CD8-positive, alpha-beta memory T cell (primary cell): ENCODE measurements around the gene TFAM. TPM values are rescaled to one million over a fixed set of nuclear protein-coding genes. Genes with fewer than 3 reads are reported as not detected.

Experiments
- CTCF ChIA-PET: fragments of 350-600 bp; sonication (Branson Sonifier 250); formaldehyde crosslinking; loops from one replicate; lab custom pipeline; 2021; ENCODE audit warnings: antibody characterized with exemption; lab: Charles Lee
- POLR2A ChIA-PET: fragments of 350-600 bp; sonication (Branson Sonifier 250); formaldehyde crosslinking; loops from one replicate; lab custom pipeline; 2021; ENCODE audit warnings: antibody characterized with exemption; lab: Charles Lee
- DNase-seq, 5 donors: peaks; one replicate each; pipeline versions ENCODE4 v3.0.0 to v3.0.0-alpha.2; 2020 to 2022; ENCODE audit warnings: mixed read lengths in 1 of 5
- H3K27ac ChIP-seq: one replicate; pipeline ENCODE4 v1.7.0; 2013; ENCODE audit warnings: low read depth, mild to moderate bottlenecking, low read length, moderate library complexity
- H3K27me3 ChIP-seq: 2 replicates; pipeline ENCODE4 v1.7.0; 2013; ENCODE audit warnings: low read length, mild to moderate bottlenecking; ENCODE audit not compliant: insufficient read depth, poor library complexity, severe bottlenecking
- H3K36me3 ChIP-seq: 2 replicates; pipeline ENCODE4 v1.7.0; 2013; ENCODE audit warnings: mild to moderate bottlenecking, low read length, moderate library complexity; ENCODE audit not compliant: insufficient read depth
- H3K4me1 ChIP-seq: 2 replicates; pipeline ENCODE4 v1.7.0; 2013; ENCODE audit warnings: mild to moderate bottlenecking, low read length, moderate library complexity; ENCODE audit not compliant: insufficient read depth
- H3K4me3 ChIP-seq: 2 replicates; pipeline ENCODE4 v1.7.0; 2013; ENCODE audit warnings: mild to moderate bottlenecking, low read length
- H3K9me3 ChIP-seq: 2 replicates; pipeline ENCODE4 v1.7.0; 2013; ENCODE audit warnings: mild to moderate bottlenecking, low read length
- H3K27ac Mint-ChIP-seq, 8 donors: one replicate each; pipeline ENCODE4 v1.8.0; 2020 to 2021; ENCODE audit warnings: mixed read lengths in 8 of 8, mild to moderate bottlenecking in 6 of 8, inconsistent platforms in 3 of 8, moderate library complexity in 3 of 8
- H3K27me3 Mint-ChIP-seq, 2 donors: one replicate each; pipeline ENCODE4 v1.8.0; 2020 to 2021; ENCODE audit warnings: mixed read lengths in 2 of 2, mild to moderate bottlenecking in 1 of 2, moderate library complexity in 1 of 2
- H3K36me3 Mint-ChIP-seq, 3 donors: one replicate each; pipeline ENCODE4 v1.8.0; 2020 to 2021; ENCODE audit warnings: mixed read lengths in 3 of 3, inconsistent platforms in 1 of 3, mild to moderate bottlenecking in 1 of 3
- H3K4me1 Mint-ChIP-seq, 3 donors: one replicate each; pipeline ENCODE4 v1.8.0; 2020 to 2021; ENCODE audit warnings: mixed read lengths in 3 of 3, inconsistent platforms in 1 of 3, mild to moderate bottlenecking in 1 of 3
- H3K4me3 Mint-ChIP-seq, 7 donors: one replicate each; pipeline ENCODE4 v1.8.0; 2020 to 2021; ENCODE audit warnings: mixed read lengths in 7 of 7, mild to moderate bottlenecking in 6 of 7, moderate library complexity in 4 of 7, inconsistent platforms in 2 of 7
- H3K9me3 Mint-ChIP-seq, 5 donors: one replicate each; pipeline ENCODE4 v1.8.0; 2020 to 2022; ENCODE audit warnings: mixed read lengths in 5 of 5, mild to moderate bottlenecking in 3 of 5, moderate library complexity in 2 of 5, inconsistent platforms in 1 of 5
- polyA plus RNA-seq: library from polyadenylated mRNA; unstranded; fragments of 300-500 nt; fragmentation: Illumina TruSeq; gene quantifications from one replicate; pipeline ENCODE4 v1.2.3, GENCODE V29; 2021
- total RNA-seq, 2 experiments: library from RNA; stranded (reverse); gene quantifications; one replicate each; pipeline ENCODE4 v1.2.3, GENCODE V29; 2021

The TFAM gene
- total and polyA plus RNA-seq, 3 experiments from 2014 or later: 50.6 to 136 (median 124) TPM

DNA sequence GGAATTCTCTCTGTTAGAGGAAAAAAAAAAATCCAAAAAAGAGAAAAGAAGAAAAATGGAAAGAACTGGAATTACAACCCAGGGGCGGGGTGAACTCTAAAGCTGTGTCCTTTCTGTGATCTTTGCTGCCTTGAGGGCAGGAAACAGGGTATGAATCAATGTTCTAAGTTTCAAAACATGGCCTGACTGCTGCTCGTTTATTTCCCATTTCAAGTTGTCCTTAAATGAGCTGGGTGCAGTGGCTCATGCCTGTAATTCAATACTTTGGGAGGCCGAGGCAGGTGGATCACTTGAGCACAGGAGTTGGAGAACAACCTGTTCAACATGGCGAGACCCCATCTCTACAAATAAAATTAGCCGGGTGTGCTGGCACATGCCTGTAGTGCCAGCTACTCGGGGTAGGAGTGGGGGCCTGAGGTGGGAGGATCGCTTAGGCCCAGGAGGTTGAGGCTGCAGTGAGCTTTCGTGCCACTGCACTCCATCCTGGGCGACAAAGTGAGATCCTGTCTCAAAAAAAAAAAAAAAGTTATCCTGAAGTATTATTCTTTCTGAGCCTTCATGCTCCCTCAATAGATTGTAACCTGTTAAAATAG lies 24.7 kb upstream of the TFAM start:
- no peak overlapping the region for H3K27ac ChIP-seq
- Mint-ChIP-seq H3K4me3 (no peak overlapping the region), H3K4me1 (peaks cover 17 to 39% (median 38%) of the 10 kb centered on the region in 3 donors), H3K9me3 (no peaks in the 10 kb centered on the region), H3K27ac (peak overlapping the region in 1 of 8 donors; percentile 3), H3K27me3 (peaks cover 0 to 1% of the 10 kb centered on the region in 2 donors), H3K36me3 (peaks cover 3 to 33% (median 14%) of the 10 kb centered on the region in 3 donors)
- H3K36me3 ChIP-seq: no peaks in the 10 kb centered on the region
- H3K4me1 ChIP-seq: peaks cover 11% of the 10 kb centered on the region
- ChIA-PET POLR2A (no interaction called here), CTCF (interaction anchor here (0.9 kb wide), 1 partner anchor 24 kb away, joined by 3 read pairs; the partner anchor contains the start of gene TFAM)
- H3K4me3 ChIP-seq: no peak overlapping the region
- DNase-seq: no peak
- H3K9me3 ChIP-seq: no peaks in the 10 kb centered on the region
- no peaks in the 10 kb centered on the region for H3K27me3 ChIP-seq

DNA sequence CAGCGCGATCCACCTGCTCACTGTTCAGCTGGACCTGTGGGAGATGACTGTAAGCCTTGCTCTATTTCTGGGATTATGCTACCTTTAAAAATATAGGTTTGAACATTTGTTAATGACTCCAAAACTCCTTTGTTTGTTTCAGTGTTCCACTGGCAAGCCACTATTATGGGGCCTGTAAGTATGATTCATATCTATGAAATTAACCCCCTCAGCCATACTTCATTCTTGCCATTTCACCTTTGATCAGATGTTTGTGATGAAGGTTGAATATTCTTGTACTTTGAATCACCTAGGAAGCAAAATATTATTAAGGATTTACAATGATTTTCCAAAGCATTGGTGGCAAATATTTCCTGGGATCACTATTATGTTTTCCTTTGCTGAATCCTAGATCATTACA lies 23.9 kb upstream of the TFAM start:
- H3K27me3 Mint-ChIP-seq: peaks cover 0 to 1% of the 10 kb centered on the region in 2 donors
- peaks cover 11% of the 10 kb centered on the region for H3K4me1 ChIP-seq
- no peak overlapping the region for H3K27ac ChIP-seq
- CTCF ChIA-PET: interaction anchor here (0.9 kb wide), 1 partner anchor 24 kb away, joined by 3 read pairs; the partner anchor contains the start of gene TFAM
- peak overlapping the region in 1 of 8 donors; percentile 8 for H3K27ac Mint-ChIP-seq
- no peaks in the 10 kb centered on the region for H3K9me3 Mint-ChIP-seq
- no peak for DNase-seq
- no peaks in the 10 kb centered on the region for H3K27me3 ChIP-seq
- H3K4me3 ChIP-seq: no peak overlapping the region
- no peaks in the 10 kb centered on the region for H3K9me3 ChIP-seq
- POLR2A ChIA-PET: no interaction called here
- no peak overlapping the region for H3K4me3 Mint-ChIP-seq
- peaks cover 3 to 34% (median 14%) of the 10 kb centered on the region in 3 donors for H3K36me3 Mint-ChIP-seq
- H3K4me1 Mint-ChIP-seq: peaks cover 17 to 33% (median 32%) of the 10 kb centered on the region in 3 donors
- no peaks in the 10 kb centered on the region for H3K36me3 ChIP-seq

DNA sequence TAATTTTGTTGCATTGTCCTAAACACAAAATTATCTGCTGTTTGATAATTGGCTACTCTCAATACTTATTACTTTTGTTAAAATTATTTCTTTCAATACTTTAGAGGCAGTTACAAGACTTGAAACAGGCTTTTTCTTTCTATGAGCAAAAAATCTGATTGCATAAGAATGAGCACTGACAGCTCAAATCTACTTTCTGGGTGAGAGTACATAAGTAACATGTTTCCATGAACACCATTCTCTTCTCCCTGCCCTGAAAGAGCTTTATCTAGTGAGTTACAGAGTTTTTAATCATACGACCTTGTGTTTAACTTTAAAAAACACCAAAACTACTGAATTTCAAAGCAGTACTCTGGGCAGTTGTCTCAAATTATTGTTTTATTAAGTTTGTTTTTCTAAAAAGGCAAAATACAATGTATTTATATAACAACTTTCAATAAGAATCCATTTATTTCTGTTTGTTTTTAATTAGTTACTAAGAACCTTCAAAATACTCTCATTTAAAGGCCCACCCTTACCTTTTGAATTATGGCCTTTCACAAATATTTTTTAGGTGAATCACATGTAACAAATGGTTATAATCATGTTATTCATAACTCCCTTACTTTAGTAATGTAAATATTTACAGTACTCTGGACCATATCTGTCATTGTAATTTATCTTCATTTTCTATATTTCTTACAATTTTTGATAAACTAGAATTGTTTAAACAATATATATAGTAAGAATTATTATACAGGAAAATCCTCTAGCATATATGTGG lies 23.0 kb upstream of the TFAM start:
- ChIA-PET POLR2A (no interaction called here), CTCF (no interaction called here)
- Histone ChIP-seq H3K9me3 (no peaks in the 10 kb centered on the region), H3K4me3 (no peak overlapping the region), H3K27ac (no peak overlapping the region), H3K36me3 (no peaks in the 10 kb centered on the region), H3K27me3 (no peaks in the 10 kb centered on the region), H3K4me1 (peaks cover 11% of the 10 kb centered on the region)
- no peak overlapping the region for H3K27ac Mint-ChIP-seq
- H3K27me3 Mint-ChIP-seq: peaks cover 0 to 1% of the 10 kb centered on the region in 2 donors
- H3K4me3 Mint-ChIP-seq: no peak overlapping the region
- peaks cover 14 to 24% (median 24%) of the 10 kb centered on the region in 3 donors for H3K4me1 Mint-ChIP-seq
- H3K9me3 Mint-ChIP-seq: no peaks in the 10 kb centered on the region
- no peak for DNase-seq
- peaks cover 3 to 36% (median 14%) of the 10 kb centered on the region in 3 donors for H3K36me3 Mint-ChIP-seq

DNA sequence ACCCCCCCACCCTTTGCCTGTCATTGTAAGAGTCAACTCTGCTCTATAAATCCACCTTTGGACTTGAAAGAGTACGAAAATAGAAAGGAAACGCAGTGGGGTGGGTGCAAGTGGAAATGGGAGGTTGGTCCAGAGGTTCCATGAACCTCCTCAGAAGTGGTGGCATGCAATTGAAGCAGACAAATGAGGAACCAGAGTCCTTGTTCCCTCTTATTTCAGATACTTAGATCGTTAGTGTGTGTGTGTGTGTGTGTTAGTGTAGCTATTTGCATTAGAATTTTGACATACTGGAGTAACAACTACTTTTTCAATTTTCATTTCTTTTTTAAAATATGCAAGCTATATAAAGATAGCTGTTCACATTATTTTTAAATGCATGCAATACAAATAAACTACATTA lies 18.1 kb upstream of the TFAM start:
- POLR2A ChIA-PET: no interaction called here
- H3K27me3 Mint-ChIP-seq: peaks cover 0 to 1% of the 10 kb centered on the region in 2 donors

DNA sequence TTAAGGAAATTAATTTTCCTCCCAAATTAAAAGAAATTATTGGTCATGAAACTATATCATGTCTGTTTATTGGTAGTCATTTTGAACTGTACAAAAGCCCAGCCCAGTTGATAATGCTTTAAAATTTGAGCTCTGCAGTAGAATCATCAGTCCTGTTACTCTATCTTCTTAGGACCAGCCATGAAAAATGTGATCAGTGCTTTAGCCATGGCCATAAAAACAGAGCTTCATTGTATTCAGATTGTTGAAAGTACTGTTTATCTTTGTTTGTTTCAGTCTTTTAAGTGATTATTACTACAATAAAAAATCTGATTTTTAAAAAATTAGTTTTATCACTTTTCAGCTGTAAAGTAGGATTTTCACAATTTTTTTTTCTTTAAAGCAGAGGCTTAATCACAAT lies 13.7 kb upstream of the TFAM start:
- Mint-ChIP-seq H3K36me3 (peaks cover 0 to 4% (median 0%) of the 10 kb centered on the region in 3 donors), H3K4me1 (no peaks in the 10 kb centered on the region), H3K9me3 (no peaks in the 10 kb centered on the region), H3K27ac (no peak overlapping the region), H3K27me3 (no peaks in the 10 kb centered on the region), H3K4me3 (no peak overlapping the region)
- POLR2A ChIA-PET: no interaction called here
- H3K4me3 ChIP-seq: no peak overlapping the region
- H3K9me3 ChIP-seq: no peaks in the 10 kb centered on the region
- DNase-seq: no peak
- H3K36me3 ChIP-seq: no peaks in the 10 kb centered on the region
- no peaks in the 10 kb centered on the region for H3K4me1 ChIP-seq
- H3K27ac ChIP-seq: no peak overlapping the region
- no peaks in the 10 kb centered on the region for H3K27me3 ChIP-seq
- CTCF ChIA-PET: no interaction called here

More for the DNA sequence above, 18.1 kb upstream of the TFAM start:
- CTCF ChIA-PET: no interaction called here
- no peaks in the 10 kb centered on the region for H3K9me3 Mint-ChIP-seq
- Histone ChIP-seq H3K4me1 (no peaks in the 10 kb centered on the region), H3K9me3 (no peaks in the 10 kb centered on the region), H3K36me3 (no peaks in the 10 kb centered on the region), H3K27me3 (no peaks in the 10 kb centered on the region), H3K27ac (no peak overlapping the region), H3K4me3 (no peak overlapping the region)
- peaks cover 3 to 29% (median 13%) of the 10 kb centered on the region in 3 donors for H3K36me3 Mint-ChIP-seq
- no peak for DNase-seq
- no peak overlapping the region for H3K4me3 Mint-ChIP-seq
- H3K27ac Mint-ChIP-seq: peak overlapping the region in 1 of 8 donors; percentile 15
- H3K4me1 Mint-ChIP-seq: no peaks in the 10 kb centered on the region

DNA sequence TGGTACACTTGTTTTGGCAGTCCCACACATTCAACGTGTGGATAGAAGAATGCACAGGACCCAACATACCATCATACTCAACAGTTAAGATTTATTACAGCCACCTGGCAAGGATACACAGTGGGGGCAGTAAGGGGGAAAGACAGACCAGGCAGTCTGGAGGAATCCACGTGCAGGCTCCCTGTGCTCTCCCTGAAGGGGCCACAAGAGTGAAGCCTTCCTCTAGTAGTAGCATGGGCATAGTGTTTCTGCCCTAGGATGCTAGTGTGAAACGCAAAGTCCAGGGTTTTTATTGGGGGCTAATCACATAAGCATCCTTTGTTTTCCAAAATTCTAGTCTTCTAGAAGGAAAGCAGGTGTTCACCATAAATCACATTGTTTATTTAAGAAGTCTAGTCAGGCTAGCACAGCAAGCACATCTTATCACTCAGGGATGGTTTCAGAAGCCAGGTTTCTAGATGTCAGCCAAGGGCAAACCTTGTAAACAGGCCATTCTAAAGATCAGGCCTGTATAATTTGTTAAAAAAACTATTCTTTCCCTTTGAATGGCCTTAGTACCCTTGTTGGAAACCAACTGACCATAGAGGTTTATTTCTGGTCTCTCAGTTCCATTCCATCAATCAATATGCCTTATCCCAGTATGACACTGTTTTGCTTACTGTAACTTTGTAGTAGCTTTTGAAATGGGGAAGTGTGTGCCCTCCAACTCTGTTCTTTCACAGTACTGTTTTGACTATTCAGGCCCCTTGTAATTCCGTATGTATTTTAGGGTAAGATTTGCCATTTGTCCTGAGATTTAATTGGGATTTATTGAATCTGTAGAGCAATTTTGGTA lies 12.4 kb upstream of the TFAM start:
- ChIA-PET CTCF (interaction anchor here (2.5 kb wide), 1 partner anchor 12 kb away, joined by 7 read pairs; the partner anchor contains the start of gene TFAM), POLR2A (no interaction called here)
- no peaks in the 10 kb centered on the region for H3K27me3 Mint-ChIP-seq
- DNase-seq: no peak
- no peak overlapping the region for H3K27ac ChIP-seq
- H3K27me3 ChIP-seq: no peaks in the 10 kb centered on the region
- no peaks in the 10 kb centered on the region for H3K9me3 Mint-ChIP-seq
- H3K9me3 ChIP-seq: no peaks in the 10 kb centered on the region
- peaks cover 0 to under 1% (median 0%) of the 10 kb centered on the region in 3 donors for H3K36me3 Mint-ChIP-seq
- H3K4me1 Mint-ChIP-seq: no peaks in the 10 kb centered on the region
- no peak overlapping the region for H3K4me3 Mint-ChIP-seq
- no peaks in the 10 kb centered on the region for H3K4me1 ChIP-seq
- H3K36me3 ChIP-seq: no peaks in the 10 kb centered on the region
- H3K4me3 ChIP-seq: no peak overlapping the region
- H3K27ac Mint-ChIP-seq: no peak overlapping the region

DNA sequence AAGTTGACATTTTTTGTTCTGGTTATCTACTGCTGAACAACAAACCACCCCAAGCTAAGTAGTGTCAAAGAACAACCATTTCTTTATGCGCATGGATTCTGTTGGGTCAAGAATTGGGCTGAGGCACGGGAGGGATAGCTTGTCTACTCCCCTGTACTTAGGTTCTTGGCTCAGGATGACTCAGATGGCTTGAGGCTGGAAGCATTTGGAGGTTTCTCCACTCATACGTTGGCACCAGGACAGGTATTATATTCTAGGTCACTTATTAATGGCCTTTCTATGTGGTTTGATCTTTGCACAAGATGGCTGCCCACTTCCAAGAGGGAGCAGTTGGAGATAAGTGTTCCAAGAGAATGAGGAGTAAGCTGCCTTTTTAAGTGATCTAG lies 11.8 kb upstream of the TFAM start:
- Histone ChIP-seq H3K36me3 (no peaks in the 10 kb centered on the region), H3K27me3 (no peaks in the 10 kb centered on the region), H3K4me1 (no peaks in the 10 kb centered on the region), H3K4me3 (no peak overlapping the region), H3K27ac (no peak overlapping the region), H3K9me3 (no peaks in the 10 kb centered on the region)
- Mint-ChIP-seq H3K27me3 (no peaks in the 10 kb centered on the region), H3K36me3 (peaks cover 0 to 1% (median 0%) of the 10 kb centered on the region in 3 donors), H3K4me1 (no peaks in the 10 kb centered on the region), H3K9me3 (no peaks in the 10 kb centered on the region), H3K4me3 (no peak overlapping the region), H3K27ac (peak overlapping the region in 1 of 8 donors; percentile 8)
- no peak for DNase-seq
- POLR2A ChIA-PET: no interaction called here
- CTCF ChIA-PET: interaction anchor here (2.5 kb wide), 1 partner anchor 11 kb away, joined by 7 read pairs; the partner anchor contains the start of gene TFAM
